Measurements from ENCODE around the gene PRKCH. TPM values are rescaled to one million over a fixed set of nuclear protein-coding genes. Genes with fewer than 3 reads are reported as not detected.

Gene PRKCH
- total RNA-seq, 1 experiment from 2014 or later: 22.3 TPM

GRCh38 chr14:61575551-61576150 lies 254.3 kb downstream of the PRKCH start:
- DNase-seq: no peak
- H3K36me3 Mint-ChIP-seq (ENCODE audit: insufficient read depth, unreplicated experiment): no peaks in the 10 kb centered on the region
- CTCF ChIA-PET: no interaction called here
- peaks cover 20% of the 10 kb centered on the region for H3K4me1 Mint-ChIP-seq (ENCODE audit: low read depth, unreplicated experiment)
- H3K9me3 Mint-ChIP-seq (ENCODE audit: low read depth, unreplicated experiment): no peaks in the 10 kb centered on the region
- no peak for TF ChIP-seq CTCF (IDR thresholded peaks at IDR 0.05; ENCODE audit: unreplicated experiment)
- no peaks in the 10 kb centered on the region for H3K27me3 Mint-ChIP-seq (ENCODE audit: unreplicated experiment)
- H3K4me3 Mint-ChIP-seq (ENCODE audit: low read depth, unreplicated experiment): no peak overlapping the region
- intact Hi-C loops (cut with micrococcal nuclease; ENCODE audit: unreplicated experiment): no loop called here
- no peak overlapping the region for H3K27ac Mint-ChIP-seq (ENCODE audit: unreplicated experiment)
- BruUV-seq (replicated peaks): no TSS peak

DNA sequence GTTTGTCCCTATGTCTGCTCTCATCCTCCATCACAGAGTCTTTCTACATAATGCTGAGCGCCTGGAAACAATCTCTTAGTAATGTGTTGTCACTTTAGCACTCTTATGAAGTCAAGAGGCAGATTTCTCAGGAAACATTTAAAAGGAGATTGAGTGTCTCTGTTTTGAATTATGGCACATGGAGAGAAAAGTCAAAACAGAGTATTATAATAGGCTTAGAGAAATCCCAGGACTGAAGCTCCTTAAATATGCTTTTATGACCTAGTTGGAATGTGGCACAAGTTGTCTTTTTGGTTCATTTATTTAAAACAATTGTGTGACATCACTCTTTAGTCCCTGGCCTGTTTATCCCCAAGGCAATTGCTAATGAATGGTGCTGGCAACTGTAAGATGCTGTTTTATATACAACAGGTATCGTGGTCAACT lies 256.1 kb downstream of the PRKCH start:
- Mint-ChIP-seq H3K9me3 (ENCODE audit: low read depth, unreplicated experiment) (no peaks in the 10 kb centered on the region), H3K36me3 (ENCODE audit: insufficient read depth, unreplicated experiment) (no peaks in the 10 kb centered on the region), H3K4me3 (ENCODE audit: low read depth, unreplicated experiment) (no peak overlapping the region), H3K4me1 (ENCODE audit: low read depth, unreplicated experiment) (peaks cover 22% of the 10 kb centered on the region), H3K27me3 (ENCODE audit: unreplicated experiment) (no peaks in the 10 kb centered on the region), H3K27ac (ENCODE audit: unreplicated experiment) (no peak overlapping the region)
- intact Hi-C loops (cut with micrococcal nuclease; ENCODE audit: unreplicated experiment): no loop called here
- no peak for DNase-seq
- BruUV-seq (replicated peaks): no TSS peak
- CTCF ChIA-PET: no interaction called here
- TF ChIP-seq CTCF (IDR thresholded peaks at IDR 0.05; ENCODE audit: unreplicated experiment): no peak

DNA sequence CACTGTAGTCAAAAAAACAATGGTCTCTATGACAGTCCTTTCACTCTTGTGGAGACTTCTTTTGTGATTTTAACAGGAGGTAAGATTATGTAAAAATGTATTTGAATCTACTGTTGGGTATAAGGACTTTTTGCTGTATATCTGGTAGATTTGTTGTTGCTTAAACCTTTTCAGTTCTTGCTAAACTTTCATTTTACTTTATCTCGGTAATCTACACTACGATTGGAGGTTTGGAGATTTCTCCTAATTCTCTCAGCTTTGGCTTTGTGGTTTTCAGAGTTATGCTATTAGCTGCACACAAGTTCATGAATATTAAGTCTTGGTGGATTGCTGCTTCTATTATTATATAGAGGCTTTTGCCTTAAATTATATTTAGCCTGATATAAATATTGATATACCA lies 257.4 kb downstream of the PRKCH start:
- DNase-seq: no peak
- intact Hi-C loops (cut with micrococcal nuclease; ENCODE audit: unreplicated experiment): no loop called here
- Mint-ChIP-seq H3K27me3 (ENCODE audit: unreplicated experiment) (no peaks in the 10 kb centered on the region), H3K36me3 (ENCODE audit: insufficient read depth, unreplicated experiment) (no peaks in the 10 kb centered on the region), H3K4me3 (ENCODE audit: low read depth, unreplicated experiment) (no peak overlapping the region), H3K9me3 (ENCODE audit: low read depth, unreplicated experiment) (no peaks in the 10 kb centered on the region), H3K4me1 (ENCODE audit: low read depth, unreplicated experiment) (peaks cover 10% of the 10 kb centered on the region), H3K27ac (ENCODE audit: unreplicated experiment) (no peak overlapping the region)
- TF ChIP-seq CTCF (IDR thresholded peaks at IDR 0.05; ENCODE audit: unreplicated experiment): no peak
- CTCF ChIA-PET: no interaction called here
- BruUV-seq (replicated peaks): no TSS peak

- no TSS peak for BruUV-seq (replicated peaks)
- Mint-ChIP-seq H3K27me3 (ENCODE audit: unreplicated experiment) (no peaks in the 10 kb centered on the region), H3K4me1 (ENCODE audit: low read depth, unreplicated experiment) (peaks cover 17% of the 10 kb centered on the region), H3K4me3 (ENCODE audit: low read depth, unreplicated experiment) (no peak overlapping the region), H3K9me3 (ENCODE audit: low read depth, unreplicated experiment) (no peaks in the 10 kb centered on the region), H3K27ac (ENCODE audit: unreplicated experiment) (no peak overlapping the region), H3K36me3 (ENCODE audit: insufficient read depth, unreplicated experiment) (no peaks in the 10 kb centered on the region)
- no peak for TF ChIP-seq CTCF (IDR thresholded peaks at IDR 0.05; ENCODE audit: unreplicated experiment)
- CTCF ChIA-PET: interaction anchor here (0.5 to 1.1 kb wide), 2 partner anchors 15 to 232 kb away, joined by 3 to 4 read pairs; no protein-coding TSS in a partner anchor
- intact Hi-C loops (cut with micrococcal nuclease; ENCODE audit: unreplicated experiment): no loop called here
- no peak for DNase-seq
Measured at GRCh38 chr14:61581340-61581739, 260.0 kb downstream of the PRKCH start.
